Left ventricle myocardium inferior (tissue), 1 donor: Measurements from ENCODE around the gene SH3RF1. TPM values are rescaled to one million over a fixed set of nuclear protein-coding genes. Genes with fewer than 3 reads are reported as not detected.
A peak's percentile ranks its signal among the peaks of the same experiment; 100 is the strongest.
"Not testable (repeated sequence)": the region's sequence is repeated elsewhere in the genome, so short reads cannot be mapped to it uniquely, and the experiment has no call there.

Source experiments
- DNase-seq: peaks from one replicate; pipeline ENCODE4 v3.0.0-alpha.2; 2020
- H3K27ac ChIP-seq: fragments of 200-600 bp; replicated peaks from 2 replicates; pipeline ENCODE4 v1.8.0; 2021
- H3K27me3 ChIP-seq: fragments of 200-600 bp; 2 replicates; pipeline ENCODE4 v1.8.0; 2021; ENCODE audit warnings: low read depth
- H3K36me3 ChIP-seq: fragments of 200-600 bp; 2 replicates; pipeline ENCODE4 v1.8.0; 2021
- H3K4me1 ChIP-seq: fragments of 200-600 bp; 2 replicates; pipeline ENCODE4 v1.8.0; 2021
- H3K4me3 ChIP-seq: fragments of 200-600 bp; 2 replicates; pipeline ENCODE4 v1.8.0; 2021; ENCODE audit warnings: mild to moderate bottlenecking, moderate library complexity
- H3K9me3 ChIP-seq: fragments of 200-600 bp; replicated peaks from 2 replicates; pipeline ENCODE4 v1.8.0; 2021
- intact Hi-C: fragments of 100-400 bp; cut with micrococcal nuclease; formaldehyde crosslinking; loops from one replicate; pipeline ENCODE4 v1.11.0; 2022
- total RNA-seq: library from RNA; stranded (reverse); fragmentation: NEBNext Ultra II Directional; extraction: Animal tissue kit (Norgen Biotek cat#: 25700); gene quantifications from one replicate; pipeline ENCODE4 v1.2.1, GENCODE V29; 2021
- TF ChIP-seq, protein P1 (sequence below): fragments of 200-600 bp; IDR thresholded peaks from 2 replicates; pipeline ENCODE4 v1.8.0; 2021; ENCODE audit warnings: antibody characterized with exemption, mild to moderate bottlenecking, borderline replicate concordance
- donor health status: DM: no; HTN: yes; CAD: no; lungs with severe emphysema.

Gene SH3RF1
- total RNA-seq, 1 donor from 2014 or later: 8.8 TPM

DNA sequence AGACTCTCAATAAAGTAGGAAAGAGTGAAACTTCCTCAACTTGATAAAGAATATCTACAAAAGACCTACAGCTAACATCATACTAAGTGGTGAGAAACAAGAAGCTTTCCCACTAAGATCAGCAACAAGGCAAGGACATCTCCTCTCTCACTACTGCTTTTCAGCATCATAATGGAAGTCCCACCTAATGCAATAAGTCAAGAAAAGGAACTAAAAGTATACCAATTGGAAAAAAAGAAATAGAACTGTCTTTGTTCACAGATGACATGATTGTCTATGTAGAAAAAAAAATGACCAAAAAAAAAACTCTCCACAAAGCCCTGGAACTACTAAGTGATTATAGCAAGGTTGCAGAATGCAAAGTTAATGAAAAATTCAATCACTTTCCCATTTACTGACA lies 25.1 kb upstream of the SH3RF1 start:
- intact Hi-C loops: no loop called here
- TF ChIP-seq, protein P1, sequence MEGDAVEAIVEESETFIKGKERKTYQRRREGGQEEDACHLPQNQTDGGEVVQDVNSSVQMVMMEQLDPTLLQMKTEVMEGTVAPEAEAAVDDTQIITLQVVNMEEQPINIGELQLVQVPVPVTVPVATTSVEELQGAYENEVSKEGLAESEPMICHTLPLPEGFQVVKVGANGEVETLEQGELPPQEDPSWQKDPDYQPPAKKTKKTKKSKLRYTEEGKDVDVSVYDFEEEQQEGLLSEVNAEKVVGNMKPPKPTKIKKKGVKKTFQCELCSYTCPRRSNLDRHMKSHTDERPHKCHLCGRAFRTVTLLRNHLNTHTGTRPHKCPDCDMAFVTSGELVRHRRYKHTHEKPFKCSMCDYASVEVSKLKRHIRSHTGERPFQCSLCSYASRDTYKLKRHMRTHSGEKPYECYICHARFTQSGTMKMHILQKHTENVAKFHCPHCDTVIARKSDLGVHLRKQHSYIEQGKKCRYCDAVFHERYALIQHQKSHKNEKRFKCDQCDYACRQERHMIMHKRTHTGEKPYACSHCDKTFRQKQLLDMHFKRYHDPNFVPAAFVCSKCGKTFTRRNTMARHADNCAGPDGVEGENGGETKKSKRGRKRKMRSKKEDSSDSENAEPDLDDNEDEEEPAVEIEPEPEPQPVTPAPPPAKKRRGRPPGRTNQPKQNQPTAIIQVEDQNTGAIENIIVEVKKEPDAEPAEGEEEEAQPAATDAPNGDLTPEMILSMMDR: no peak
- peaks cover 4% of the 10 kb centered on the region for H3K27me3 ChIP-seq
- H3K36me3 ChIP-seq: no peaks in the 10 kb centered on the region
- peaks cover 6% of the 10 kb centered on the region for H3K9me3 ChIP-seq
- no peaks in the 10 kb centered on the region for H3K4me1 ChIP-seq
- DNase-seq: no peak
- no peak overlapping the region for H3K27ac ChIP-seq
- H3K4me3 ChIP-seq: no peak overlapping the region

DNA sequence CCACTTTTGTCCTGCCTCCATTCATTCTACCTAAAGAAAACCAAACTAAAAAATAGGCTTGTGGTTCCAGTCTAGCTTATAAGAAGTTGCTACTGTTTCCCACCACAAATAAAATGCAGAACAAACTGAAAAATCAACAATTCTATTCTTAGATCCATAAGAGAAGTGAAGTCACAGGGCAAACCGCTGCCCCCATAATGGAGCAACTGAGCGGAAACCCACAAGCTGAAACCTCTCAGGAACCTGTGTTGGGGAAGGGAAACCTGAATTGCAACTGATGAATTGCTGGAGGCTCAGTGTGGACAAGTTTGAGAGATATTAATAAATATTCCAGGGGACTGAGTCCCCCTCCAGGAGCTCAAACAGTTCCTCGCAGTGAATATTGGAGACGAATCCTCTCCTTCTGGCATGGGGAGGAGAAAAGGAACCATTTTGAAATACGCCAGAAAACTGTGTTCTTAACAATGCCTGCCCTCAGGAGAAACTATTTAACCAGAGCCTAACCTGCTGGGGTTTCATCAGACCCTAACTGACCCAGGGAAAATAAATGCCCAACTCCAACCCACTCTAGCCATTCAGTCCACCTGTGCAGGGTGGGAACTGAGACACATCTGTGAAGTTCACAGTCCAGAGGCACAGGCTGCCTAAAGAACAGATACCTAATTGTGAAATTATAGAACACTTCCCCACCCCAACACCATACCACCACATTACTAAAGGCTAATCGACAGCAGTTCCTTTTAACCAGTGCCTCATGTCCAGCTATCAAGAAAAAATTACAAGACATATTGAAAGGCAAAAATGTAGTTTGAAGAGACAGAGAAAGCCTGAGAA lies 22.8 kb upstream of the SH3RF1 start:
- no peak for DNase-seq
- TF ChIP-seq, protein P1: no peak
- Histone ChIP-seq H3K4me3 (no peak overlapping the region), H3K36me3 (no peaks in the 10 kb centered on the region), H3K27me3 (peaks cover 4% of the 10 kb centered on the region), H3K27ac (no peak overlapping the region), H3K4me1 (no peaks in the 10 kb centered on the region), H3K9me3 (no peaks in the 10 kb centered on the region)
- intact Hi-C loops: no loop called here

DNA sequence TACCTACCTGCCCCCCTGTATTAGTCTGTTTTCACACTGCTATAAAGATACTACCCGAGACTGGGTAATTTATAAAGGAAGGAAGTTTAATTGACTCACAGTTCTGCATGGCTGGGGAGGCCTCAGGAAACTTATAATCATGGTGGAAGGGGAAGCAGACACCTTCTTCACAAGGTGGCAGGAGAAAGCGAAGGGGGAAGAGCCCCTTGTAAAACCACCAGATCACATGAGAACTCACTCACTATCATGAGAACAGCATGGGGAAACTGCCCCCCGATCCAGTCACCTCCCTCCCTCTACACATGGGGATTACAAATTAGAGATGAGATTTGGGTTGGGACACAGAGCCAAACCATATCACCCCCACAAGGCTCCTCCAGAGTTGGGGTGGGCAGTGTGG lies 17.2 kb upstream of the SH3RF1 start:
- intact Hi-C loops, H3K4me3 ChIP-seq, H3K27me3 ChIP-seq: not testable (repeated sequence)

DNA sequence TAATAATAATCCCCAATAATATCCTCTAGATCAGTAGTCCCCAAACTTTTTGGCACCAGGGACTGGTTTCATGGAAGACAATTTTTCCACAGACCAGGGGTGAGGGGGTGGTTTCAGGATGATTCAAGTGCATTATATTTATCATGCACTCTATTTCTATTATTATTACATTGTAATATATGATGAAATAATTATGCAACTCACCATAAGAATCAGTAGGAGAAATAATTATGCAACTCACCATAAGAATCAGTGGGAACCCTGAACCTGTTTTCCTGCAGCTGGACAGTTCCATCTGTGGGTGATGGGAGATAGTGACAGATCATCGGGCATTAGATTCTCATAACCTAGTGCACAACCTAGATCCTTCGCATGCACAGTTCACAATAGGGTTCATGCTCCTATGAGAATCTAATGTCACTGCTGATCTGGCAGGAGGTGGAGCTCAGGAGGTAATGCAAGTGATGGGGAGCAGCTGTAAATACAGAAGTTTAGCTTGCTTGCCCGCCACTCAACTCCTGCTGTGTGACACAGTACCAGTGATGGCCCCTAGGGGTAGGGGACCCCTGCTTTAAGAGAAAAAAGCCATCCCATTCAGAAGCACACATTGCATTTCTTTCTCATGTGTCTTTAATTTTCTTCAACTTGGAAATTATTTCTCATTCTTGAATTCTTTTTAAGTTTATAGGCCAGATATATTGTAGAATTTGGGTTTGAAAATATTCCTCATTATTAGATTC lies 16.0 kb upstream of the SH3RF1 start:
- DNase-seq: no peak
- intact Hi-C loops: no loop called here

More for the DNA sequence above, 17.2 kb upstream of the SH3RF1 start:
- DNase-seq, H3K36me3 ChIP-seq, H3K27ac ChIP-seq, H3K4me1 ChIP-seq, H3K9me3 ChIP-seq: not testable (repeated sequence)

DNA sequence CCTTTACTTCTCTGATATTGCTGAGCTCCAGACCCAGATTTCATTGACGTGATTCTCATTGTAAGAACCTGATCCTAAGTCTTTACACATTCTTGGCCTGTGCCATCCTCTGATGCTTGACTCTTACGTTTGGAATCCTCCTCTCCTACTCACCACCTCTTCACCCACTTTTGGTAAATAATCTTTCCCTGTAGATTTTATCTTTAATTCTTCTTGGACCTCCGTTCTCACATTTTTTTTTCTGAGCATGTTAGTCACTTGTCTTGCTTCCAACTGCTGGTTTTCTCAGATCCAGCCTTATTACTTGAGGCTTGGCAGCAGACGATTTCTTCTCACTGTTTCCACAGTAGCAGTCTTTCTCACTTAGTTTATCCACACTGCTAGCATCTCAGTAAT lies 12.4 kb upstream of the SH3RF1 start:
- no peak for DNase-seq
- Histone ChIP-seq H3K27me3 (no peaks in the 10 kb centered on the region), H3K4me1 (no peaks in the 10 kb centered on the region), H3K27ac (no peak overlapping the region), H3K36me3 (no peaks in the 10 kb centered on the region), H3K4me3 (no peak overlapping the region), H3K9me3 (no peaks in the 10 kb centered on the region)
- TF ChIP-seq, protein P1: no peak
- intact Hi-C loops: no loop called here

More for the DNA sequence above, 16.0 kb upstream of the SH3RF1 start:
- Histone ChIP-seq H3K27me3 (peaks cover under 1% of the 10 kb centered on the region), H3K4me3 (no peak overlapping the region), H3K4me1 (no peaks in the 10 kb centered on the region), H3K27ac (no peak overlapping the region), H3K9me3 (no peaks in the 10 kb centered on the region), H3K36me3 (no peaks in the 10 kb centered on the region)
- TF ChIP-seq, protein P1: peak; percentile 18
